ENCODE data around the gene CDCP1.

Gene CDCP1

DNA sequence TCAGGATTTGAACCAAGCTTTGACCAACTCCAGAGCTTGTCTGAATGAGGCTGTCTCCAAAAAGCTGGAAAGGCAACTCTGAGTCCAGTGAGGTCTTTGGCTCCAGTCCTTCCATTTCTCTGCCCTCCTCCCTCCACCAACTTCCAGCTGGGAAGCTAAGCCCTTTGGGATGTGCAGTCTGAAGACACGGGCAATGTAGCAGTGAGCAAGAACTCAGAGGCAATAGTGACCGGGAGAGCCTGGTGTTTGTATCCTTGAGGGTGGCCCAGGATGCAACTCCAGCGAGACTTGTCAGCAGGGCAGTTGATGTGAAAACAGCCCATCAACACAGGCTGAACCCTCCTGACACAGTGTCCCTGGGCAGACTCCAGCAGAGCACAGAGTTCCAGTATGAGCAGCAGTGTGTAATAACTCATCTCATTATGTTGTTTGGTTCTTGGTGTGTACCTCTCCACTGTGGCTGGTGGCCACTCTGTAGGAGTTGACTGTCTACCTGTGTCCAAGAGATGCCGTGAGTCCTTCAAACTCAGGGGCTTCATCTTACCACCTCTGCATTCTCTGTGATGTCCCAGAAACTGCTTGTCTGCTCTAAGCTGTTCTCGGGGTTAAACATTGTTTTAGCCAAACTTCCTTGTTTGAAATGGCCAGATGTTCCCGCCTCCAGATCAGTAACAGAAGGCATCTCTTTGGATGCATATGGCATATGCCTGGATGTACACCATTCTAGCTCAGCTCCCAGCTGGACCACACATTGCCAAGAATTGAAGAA, 6.6 kb downstream of the CDCP1 start:
- WGBS (ENCODE audit: insufficient coverage) = 89% methylated on average over 6 of the region's 6 CpGs
- H3K9me3 ChIP-seq (ENCODE audit: control extremely low read depth in 1 of 5, control insufficient read depth in 4 of 5, insufficient read depth in 2 of 5, low read depth in 1 of 5, low read length in 4 of 5) = no peaks in the 10 kb centered on the region
- no peak for DNase-seq
- H3K4me3 ChIP-seq (ENCODE audit: control insufficient read depth in 1 of 7, extremely low read depth in 1 of 7, insufficient read depth in 4 of 7, low read depth in 2 of 7, low read length in 6 of 7) = no peak overlapping the region
- H3K27ac ChIP-seq (ENCODE audit: insufficient read depth in 1 of 2, low read depth in 1 of 2, low read length in 2 of 2, poor library complexity in 1 of 2, severe bottlenecking in 2 of 2) = peak overlapping the region in 1 of 2 experiments; percentile 5
- peaks cover 1 to 9% (median 4%) of the 10 kb centered on the region in 4 experiments for H3K4me1 ChIP-seq (ENCODE audit: control extremely low read depth in 1 of 4, control insufficient read depth in 4 of 4, insufficient read depth in 4 of 4, low read length in 3 of 4)
- ChIA-PET POLR2A (no interaction called here), CTCF (interaction anchor here (0.7 to 1.0 kb wide), 2 partner anchors 16 to 72 kb away, joined by 3 to 4 read pairs; no protein-coding TSS in a partner anchor)
- no peaks in the 10 kb centered on the region for H3K36me3 ChIP-seq (ENCODE audit: control insufficient read depth in 4 of 4, insufficient read depth in 4 of 4, low read length in 3 of 4)
- H3K27me3 ChIP-seq (replicated peaks in 2 of 5; ENCODE audit: control insufficient read depth in 4 of 5, insufficient read depth in 5 of 5, low read length in 4 of 5) = no peaks in the 10 kb centered on the region

DNA sequence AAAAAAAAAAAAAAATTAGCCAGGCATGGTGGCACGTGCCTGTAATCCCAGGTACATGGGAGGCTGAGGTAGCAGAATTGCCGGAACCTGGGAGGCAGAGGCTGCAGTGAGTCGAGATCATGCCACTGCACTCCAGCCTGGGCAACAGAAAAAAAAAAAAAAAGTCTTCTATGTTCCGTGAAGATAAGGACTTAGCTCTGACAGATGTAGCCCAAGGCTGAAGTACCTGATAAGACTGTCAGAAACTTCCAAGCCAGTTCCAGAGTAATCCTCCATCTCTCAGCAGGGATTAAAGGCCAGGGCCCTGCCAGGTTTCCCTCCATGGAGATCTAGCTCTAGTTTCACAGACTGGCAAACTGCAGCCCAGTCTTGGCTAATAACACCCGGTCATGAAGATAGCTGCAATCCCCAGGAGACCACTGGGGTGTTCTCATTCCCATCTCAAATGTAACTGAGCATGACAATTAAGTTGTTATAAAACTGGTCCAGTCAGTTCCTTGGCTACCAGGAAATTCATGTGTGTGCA, 8.5 kb downstream of the CDCP1 start:
- no peaks in the 10 kb centered on the region for H3K27me3 ChIP-seq (replicated peaks in 2 of 5; ENCODE audit: control insufficient read depth in 4 of 5, insufficient read depth in 5 of 5, low read length in 4 of 5)
- DNase-seq = peak in 2 of 3 donors; percentile 39 to 44
- H3K4me1 ChIP-seq (ENCODE audit: control extremely low read depth in 1 of 4, control insufficient read depth in 4 of 4, insufficient read depth in 4 of 4, low read length in 3 of 4) = peaks cover 0 to 1% (median under 1%) of the 10 kb centered on the region in 4 experiments
- H3K4me3 ChIP-seq (ENCODE audit: control insufficient read depth in 1 of 7, extremely low read depth in 1 of 7, insufficient read depth in 4 of 7, low read depth in 2 of 7, low read length in 6 of 7) = no peak overlapping the region
- H3K27ac ChIP-seq (ENCODE audit: insufficient read depth in 1 of 2, low read depth in 1 of 2, low read length in 2 of 2, poor library complexity in 1 of 2, severe bottlenecking in 2 of 2) = peak overlapping the region in 1 of 2 experiments; percentile 45
- ChIA-PET POLR2A (interaction anchor here (0.6 kb wide), 1 partner anchor 54 kb away, joined by 4 read pairs; no protein-coding TSS in a partner anchor), CTCF (no interaction called here)
- WGBS (ENCODE audit: insufficient coverage) = 98% methylated on average over 5 of the region's 5 CpGs
- H3K36me3 ChIP-seq (ENCODE audit: control insufficient read depth in 4 of 4, insufficient read depth in 4 of 4, low read length in 3 of 4) = peaks cover 0 to 2% (median 0%) of the 10 kb centered on the region in 4 experiments
- H3K9me3 ChIP-seq (ENCODE audit: control extremely low read depth in 1 of 5, control insufficient read depth in 4 of 5, insufficient read depth in 2 of 5, low read depth in 1 of 5, low read length in 4 of 5) = no peaks in the 10 kb centered on the region

GRCh38 chr3:45135959-45136358, 10.2 kb downstream of the CDCP1 start:
- ChIA-PET CTCF (interaction anchor here (0.8 to 1.7 kb wide), 5 partner anchors 14 to 94 kb away, joined by 3 to 4 read pairs (median 4); no protein-coding TSS in a partner anchor), POLR2A (no interaction called here)
- Histone ChIP-seq H3K27me3 (replicated peaks in 2 of 5; ENCODE audit: control insufficient read depth in 4 of 5, insufficient read depth in 5 of 5, low read length in 4 of 5) (no peaks in the 10 kb centered on the region), H3K4me1 (ENCODE audit: control extremely low read depth in 1 of 4, control insufficient read depth in 4 of 4, insufficient read depth in 4 of 4, low read length in 3 of 4) (peaks cover 0 to 1% (median under 1%) of the 10 kb centered on the region in 4 experiments), H3K9me3 (ENCODE audit: control extremely low read depth in 1 of 5, control insufficient read depth in 4 of 5, insufficient read depth in 2 of 5, low read depth in 1 of 5, low read length in 4 of 5) (no peaks in the 10 kb centered on the region), H3K36me3 (ENCODE audit: control insufficient read depth in 4 of 4, insufficient read depth in 4 of 4, low read length in 3 of 4) (peaks cover 0 to 2% (median 0%) of the 10 kb centered on the region in 4 experiments), H3K27ac (ENCODE audit: insufficient read depth in 1 of 2, low read depth in 1 of 2, low read length in 2 of 2, poor library complexity in 1 of 2, severe bottlenecking in 2 of 2) (no peak overlapping the region), H3K4me3 (ENCODE audit: control insufficient read depth in 1 of 7, extremely low read depth in 1 of 7, insufficient read depth in 4 of 7, low read depth in 2 of 7, low read length in 6 of 7) (no peak overlapping the region)
- 100% methylated on average over 1 of the region's 1 CpG for WGBS (ENCODE audit: insufficient coverage)
- no peak for DNase-seq

DNA sequence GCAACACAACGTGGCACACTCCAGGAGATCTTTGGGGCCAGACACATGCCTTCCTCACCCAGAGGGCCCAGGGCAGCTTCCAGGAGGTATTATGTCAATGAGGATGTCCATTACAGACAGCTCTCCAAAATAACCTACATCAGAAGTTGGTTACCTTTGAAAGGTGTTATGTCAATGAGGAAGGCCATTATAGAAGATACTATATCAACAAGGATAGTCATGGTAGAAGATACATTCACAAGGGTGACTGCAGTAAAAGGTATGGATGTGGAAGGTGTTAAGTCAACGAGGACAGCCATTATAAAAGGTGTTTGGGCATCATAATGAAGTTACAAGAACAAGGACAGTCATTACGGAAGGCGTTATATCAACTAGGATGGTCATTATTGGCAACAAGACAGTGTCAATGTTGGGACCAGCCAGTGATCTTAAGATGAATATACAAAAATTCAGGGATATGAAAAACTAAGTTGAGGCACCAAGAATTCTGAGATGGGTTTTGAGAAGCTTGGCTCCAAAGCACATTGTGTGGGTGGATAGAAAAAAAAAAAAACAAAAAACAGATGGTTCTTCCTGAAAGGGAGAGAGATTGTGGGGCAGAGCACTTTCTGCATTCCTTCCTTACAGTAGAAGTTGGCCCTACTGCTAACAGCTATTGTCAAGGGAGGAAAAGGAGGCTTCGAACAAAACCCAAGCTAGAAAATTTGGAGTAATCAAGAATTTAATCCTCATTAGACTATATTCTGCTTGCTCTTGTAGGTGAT, 11.2 kb downstream of the CDCP1 start:
- no peak for DNase-seq
- WGBS (ENCODE audit: insufficient coverage) = 96% methylated on average over 4 of the region's 5 CpGs
- POLR2A ChIA-PET = no interaction called here
- Histone ChIP-seq H3K36me3 (ENCODE audit: control insufficient read depth in 4 of 4, insufficient read depth in 4 of 4, low read length in 3 of 4) (peaks cover 0 to 2% (median under 1%) of the 10 kb centered on the region in 4 experiments), H3K27ac (ENCODE audit: insufficient read depth in 1 of 2, low read depth in 1 of 2, low read length in 2 of 2, poor library complexity in 1 of 2, severe bottlenecking in 2 of 2) (no peak overlapping the region), H3K27me3 (replicated peaks in 2 of 5; ENCODE audit: control insufficient read depth in 4 of 5, insufficient read depth in 5 of 5, low read length in 4 of 5) (no peaks in the 10 kb centered on the region), H3K9me3 (ENCODE audit: control extremely low read depth in 1 of 5, control insufficient read depth in 4 of 5, insufficient read depth in 2 of 5, low read depth in 1 of 5, low read length in 4 of 5) (no peaks in the 10 kb centered on the region), H3K4me1 (ENCODE audit: control extremely low read depth in 1 of 4, control insufficient read depth in 4 of 4, insufficient read depth in 4 of 4, low read length in 3 of 4) (peaks cover 0 to 1% (median under 1%) of the 10 kb centered on the region in 4 experiments), H3K4me3 (ENCODE audit: control insufficient read depth in 1 of 7, extremely low read depth in 1 of 7, insufficient read depth in 4 of 7, low read depth in 2 of 7, low read length in 6 of 7) (no peak overlapping the region)
- CTCF ChIA-PET = interaction anchor here (1.4 to 1.7 kb wide), 3 partner anchors 11 to 93 kb away, joined by 3 to 4 read pairs (median 3); no protein-coding TSS in a partner anchor

- CTCF ChIA-PET = interaction anchor here (0.7 to 0.9 kb wide), 2 partner anchors 9 to 92 kb away, joined by 3 to 5 read pairs; no protein-coding TSS in a partner anchor
- DNase-seq = no peak
- Histone ChIP-seq H3K9me3 (ENCODE audit: control extremely low read depth in 1 of 5, control insufficient read depth in 4 of 5, insufficient read depth in 2 of 5, low read depth in 1 of 5, low read length in 4 of 5) (no peaks in the 10 kb centered on the region), H3K36me3 (ENCODE audit: control insufficient read depth in 4 of 4, insufficient read depth in 4 of 4, low read length in 3 of 4) (peaks cover 0 to 2% (median 2%) of the 10 kb centered on the region in 4 experiments), H3K27me3 (replicated peaks in 2 of 5; ENCODE audit: control insufficient read depth in 4 of 5, insufficient read depth in 5 of 5, low read length in 4 of 5) (no peaks in the 10 kb centered on the region), H3K27ac (ENCODE audit: insufficient read depth in 1 of 2, low read depth in 1 of 2, low read length in 2 of 2, poor library complexity in 1 of 2, severe bottlenecking in 2 of 2) (no peak overlapping the region), H3K4me1 (ENCODE audit: control extremely low read depth in 1 of 4, control insufficient read depth in 4 of 4, insufficient read depth in 4 of 4, low read length in 3 of 4) (peaks cover 0 to 1% (median under 1%) of the 10 kb centered on the region in 4 experiments), H3K4me3 (ENCODE audit: control insufficient read depth in 1 of 7, extremely low read depth in 1 of 7, insufficient read depth in 4 of 7, low read depth in 2 of 7, low read length in 6 of 7) (no peak overlapping the region)
- POLR2A ChIA-PET = interaction anchor here (1.1 kb wide), 1 partner anchor 12 kb away, joined by 5 read pairs; no protein-coding TSS in a partner anchor
- WGBS (ENCODE audit: insufficient coverage) = 96% methylated on average over 4 of the region's 5 CpGs
These were observed 13.5 kb downstream of the CDCP1 start for GRCh38 chr3:45132568-45133211.

DNA sequence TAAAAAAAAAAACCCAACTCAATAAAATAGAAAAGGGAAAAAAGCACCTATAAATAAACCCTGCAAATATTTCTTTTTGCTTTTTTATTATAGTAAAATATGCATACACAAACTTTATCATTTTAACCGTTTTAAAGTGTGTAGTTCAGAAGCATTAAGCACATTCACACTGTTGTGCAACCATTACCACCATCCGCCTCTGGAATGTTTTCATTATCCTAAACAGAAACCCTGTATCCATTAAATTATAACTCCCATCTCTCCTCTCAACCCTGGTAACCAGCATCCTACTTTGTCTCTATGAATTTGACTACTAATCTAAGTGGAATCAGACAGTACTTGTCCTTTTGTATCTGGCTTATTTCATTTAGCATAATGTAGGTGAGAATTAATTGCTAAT, 15.0 kb downstream of the CDCP1 start:
- CTCF ChIA-PET = no interaction called here
- DNase-seq = no peak
- Histone ChIP-seq H3K4me1 (ENCODE audit: control extremely low read depth in 1 of 4, control insufficient read depth in 4 of 4, insufficient read depth in 4 of 4, low read length in 3 of 4) (peaks cover 0 to 1% (median under 1%) of the 10 kb centered on the region in 4 experiments), H3K9me3 (ENCODE audit: control extremely low read depth in 1 of 5, control insufficient read depth in 4 of 5, insufficient read depth in 2 of 5, low read depth in 1 of 5, low read length in 4 of 5) (no peaks in the 10 kb centered on the region), H3K27ac (ENCODE audit: insufficient read depth in 1 of 2, low read depth in 1 of 2, low read length in 2 of 2, poor library complexity in 1 of 2, severe bottlenecking in 2 of 2) (no peak overlapping the region), H3K4me3 (ENCODE audit: control insufficient read depth in 1 of 7, extremely low read depth in 1 of 7, insufficient read depth in 4 of 7, low read depth in 2 of 7, low read length in 6 of 7) (no peak overlapping the region), H3K27me3 (replicated peaks in 2 of 5; ENCODE audit: control insufficient read depth in 4 of 5, insufficient read depth in 5 of 5, low read length in 4 of 5) (no peaks in the 10 kb centered on the region), H3K36me3 (ENCODE audit: control insufficient read depth in 4 of 4, insufficient read depth in 4 of 4, low read length in 3 of 4) (peaks cover 0 to 2% (median 2%) of the 10 kb centered on the region in 4 experiments)
- POLR2A ChIA-PET = no interaction called here
- 100% methylated on average over 1 of the region's 2 CpGs for WGBS (ENCODE audit: insufficient coverage)
